ENCODE measurements around the gene SLC39A3.

SLC39A3 gene

GRCh38 chr19:2693492-2694160 lies 46.2 kb downstream of the SLC39A3 start:
- DNase-seq (ENCODE audit: low read depth, low spot score) = no peak
- Histone ChIP-seq H3K27me3 (ENCODE audit: insufficient read depth, insufficient read length) (no peaks in the 10 kb centered on the region), H3K4me1 (ENCODE audit: insufficient read depth, insufficient read length) (peaks cover 11% of the 10 kb centered on the region), H3K9ac (ENCODE audit: insufficient read length, low read depth) (no peak overlapping the region), H3K36me3 (ENCODE audit: insufficient read depth, insufficient read length, low read length) (no peaks in the 10 kb centered on the region), H3K4me3 (ENCODE audit: insufficient read length, low read depth) (no peak overlapping the region), H3K9me3 (ENCODE audit: insufficient read depth, low read length) (no peaks in the 10 kb centered on the region)
- no peak for TF ChIP-seq YY1 (IDR thresholded peaks at IDR 0.05; ENCODE audit: insufficient read depth, insufficient read length)
- TF ChIP-seq ZNF274 (IDR thresholded peaks at IDR 0.05; ENCODE audit: low read depth, low read length) = no peak
- TF ChIP-seq SUZ12 (IDR thresholded peaks at IDR 0.05; ENCODE audit: extremely low read depth, insufficient read depth, insufficient read length) = no peak

DNA sequence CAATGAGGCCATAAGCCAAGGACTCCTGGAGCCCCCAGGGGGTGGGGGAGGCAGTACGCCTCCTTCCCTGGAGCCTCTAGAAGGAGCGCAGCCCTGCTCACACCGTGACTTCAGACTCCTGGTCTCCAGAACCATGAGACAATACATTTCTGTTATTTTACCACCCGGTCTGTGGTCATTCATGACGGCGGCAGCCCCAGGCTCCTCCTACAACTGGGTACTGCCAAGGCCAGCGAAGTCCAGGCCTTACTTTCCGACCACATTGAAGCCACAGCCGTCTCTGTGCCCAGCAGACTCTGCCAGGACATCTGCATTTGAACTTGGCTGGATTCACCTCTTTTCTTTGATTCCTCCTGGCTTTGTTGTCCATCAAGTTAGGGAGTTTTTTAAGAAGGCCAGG lies 47.9 kb downstream of the SLC39A3 start:
- no peaks in the 10 kb centered on the region for H3K27me3 ChIP-seq (ENCODE audit: insufficient read depth, insufficient read length)
- H3K9me3 ChIP-seq (ENCODE audit: insufficient read depth, low read length) = no peaks in the 10 kb centered on the region
- no peak overlapping the region for H3K4me3 ChIP-seq (ENCODE audit: insufficient read length, low read depth)
- no peaks in the 10 kb centered on the region for H3K36me3 ChIP-seq (ENCODE audit: insufficient read depth, insufficient read length, low read length)
- H3K9ac ChIP-seq (ENCODE audit: insufficient read length, low read depth) = no peak overlapping the region
- TF ChIP-seq ZNF274 (IDR thresholded peaks at IDR 0.05; ENCODE audit: low read depth, low read length) (no peak), SUZ12 (IDR thresholded peaks at IDR 0.05; ENCODE audit: extremely low read depth, insufficient read depth, insufficient read length) (no peak), YY1 (IDR thresholded peaks at IDR 0.05; ENCODE audit: insufficient read depth, insufficient read length) (no peak)
- no peak for DNase-seq (ENCODE audit: low read depth, low spot score)
- H3K4me1 ChIP-seq (ENCODE audit: insufficient read depth, insufficient read length) = peaks cover 11% of the 10 kb centered on the region

DNA sequence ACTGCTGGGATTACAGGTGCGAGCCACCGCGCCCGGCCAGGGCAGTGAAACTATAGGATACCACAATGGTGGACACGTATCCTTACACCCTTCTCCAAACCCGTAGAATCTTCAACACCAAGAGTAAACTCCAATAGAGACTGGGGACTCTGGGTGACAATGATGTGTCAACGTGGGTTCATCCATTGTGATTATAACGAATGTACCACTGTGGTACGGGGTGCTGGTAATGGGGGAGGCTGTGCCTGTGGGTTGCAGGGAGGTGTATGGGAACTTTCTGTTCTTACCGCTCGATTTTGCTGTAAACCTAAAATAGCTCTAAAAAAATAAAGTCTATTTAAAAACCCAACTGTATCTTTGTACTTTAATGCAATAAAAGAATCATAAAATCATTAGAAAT lies 49.0 kb downstream of the SLC39A3 start:
- H3K36me3 ChIP-seq (ENCODE audit: insufficient read depth, insufficient read length, low read length) = no peaks in the 10 kb centered on the region
- DNase-seq (ENCODE audit: low read depth, low spot score) = no peak
- H3K9me3 ChIP-seq (ENCODE audit: insufficient read depth, low read length) = no peaks in the 10 kb centered on the region
- no peak overlapping the region for H3K9ac ChIP-seq (ENCODE audit: insufficient read length, low read depth)
- no peaks in the 10 kb centered on the region for H3K27me3 ChIP-seq (ENCODE audit: insufficient read depth, insufficient read length)
- H3K4me3 ChIP-seq (ENCODE audit: insufficient read length, low read depth) = no peak overlapping the region
- TF ChIP-seq SUZ12 (IDR thresholded peaks at IDR 0.05; ENCODE audit: extremely low read depth, insufficient read depth, insufficient read length) = no peak
- TF ChIP-seq ZNF274 (IDR thresholded peaks at IDR 0.05; ENCODE audit: low read depth, low read length) = no peak
- TF ChIP-seq YY1 (IDR thresholded peaks at IDR 0.05; ENCODE audit: insufficient read depth, insufficient read length) = no peak
- peaks cover 8% of the 10 kb centered on the region for H3K4me1 ChIP-seq (ENCODE audit: insufficient read depth, insufficient read length)

DNA sequence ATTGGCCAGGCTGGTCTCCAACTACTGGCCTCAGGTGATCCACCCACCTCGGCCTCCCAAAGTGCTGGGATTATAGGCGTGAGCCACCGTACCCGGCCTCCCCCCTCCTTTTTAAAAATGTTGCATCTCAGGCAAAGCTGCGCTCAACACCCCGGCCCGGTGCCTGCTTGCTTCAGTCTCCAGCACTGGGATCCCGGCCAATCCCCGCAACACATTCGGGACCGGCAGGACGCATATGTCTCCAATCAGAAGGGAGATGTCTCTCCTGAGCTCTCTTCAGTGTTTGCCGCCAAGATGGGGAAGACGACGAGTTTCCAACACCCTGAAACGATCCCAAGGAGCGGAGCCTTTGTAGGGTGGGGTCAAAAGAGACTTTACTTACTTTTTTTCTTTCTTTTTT lies 53.5 kb downstream of the SLC39A3 start:
- no peak overlapping the region for H3K4me3 ChIP-seq (ENCODE audit: insufficient read length, low read depth)
- no peak for DNase-seq (ENCODE audit: low read depth, low spot score)
- H3K9me3 ChIP-seq (ENCODE audit: insufficient read depth, low read length) = no peaks in the 10 kb centered on the region

GRCh38 chr19:2685204-2685704 lies 54.6 kb downstream of the SLC39A3 start:
- no peak for DNase-seq (ENCODE audit: low read depth, low spot score)
- TF ChIP-seq SUZ12 (IDR thresholded peaks at IDR 0.05; ENCODE audit: extremely low read depth, insufficient read depth, insufficient read length) = no peak
- TF ChIP-seq ZNF274 (IDR thresholded peaks at IDR 0.05; ENCODE audit: low read depth, low read length) = no peak
- TF ChIP-seq YY1 (IDR thresholded peaks at IDR 0.05; ENCODE audit: insufficient read depth, insufficient read length) = no peak
- no peaks in the 10 kb centered on the region for H3K9me3 ChIP-seq (ENCODE audit: insufficient read depth, low read length)
- no peak overlapping the region for H3K4me3 ChIP-seq (ENCODE audit: insufficient read length, low read depth)
- H3K9ac ChIP-seq (ENCODE audit: insufficient read length, low read depth) = peak overlapping the region; percentile 32
- H3K27me3 ChIP-seq (ENCODE audit: insufficient read depth, insufficient read length) = no peaks in the 10 kb centered on the region
- H3K4me1 ChIP-seq (ENCODE audit: insufficient read depth, insufficient read length) = peaks cover 4% of the 10 kb centered on the region
- H3K36me3 ChIP-seq (ENCODE audit: insufficient read depth, insufficient read length, low read length) = no peaks in the 10 kb centered on the region

More for the DNA sequence above, 53.5 kb downstream of the SLC39A3 start:
- Histone ChIP-seq H3K36me3 (ENCODE audit: insufficient read depth, insufficient read length, low read length) (no peaks in the 10 kb centered on the region), H3K4me1 (ENCODE audit: insufficient read depth, insufficient read length) (peaks cover 4% of the 10 kb centered on the region), H3K9ac (ENCODE audit: insufficient read length, low read depth) (no peak overlapping the region), H3K27me3 (ENCODE audit: insufficient read depth, insufficient read length) (no peaks in the 10 kb centered on the region)
- TF ChIP-seq SUZ12 (IDR thresholded peaks at IDR 0.05; ENCODE audit: extremely low read depth, insufficient read depth, insufficient read length) (no peak), ZNF274 (IDR thresholded peaks at IDR 0.05; ENCODE audit: low read depth, low read length) (no peak), YY1 (IDR thresholded peaks at IDR 0.05; ENCODE audit: insufficient read depth, insufficient read length) (no peak)

DNA sequence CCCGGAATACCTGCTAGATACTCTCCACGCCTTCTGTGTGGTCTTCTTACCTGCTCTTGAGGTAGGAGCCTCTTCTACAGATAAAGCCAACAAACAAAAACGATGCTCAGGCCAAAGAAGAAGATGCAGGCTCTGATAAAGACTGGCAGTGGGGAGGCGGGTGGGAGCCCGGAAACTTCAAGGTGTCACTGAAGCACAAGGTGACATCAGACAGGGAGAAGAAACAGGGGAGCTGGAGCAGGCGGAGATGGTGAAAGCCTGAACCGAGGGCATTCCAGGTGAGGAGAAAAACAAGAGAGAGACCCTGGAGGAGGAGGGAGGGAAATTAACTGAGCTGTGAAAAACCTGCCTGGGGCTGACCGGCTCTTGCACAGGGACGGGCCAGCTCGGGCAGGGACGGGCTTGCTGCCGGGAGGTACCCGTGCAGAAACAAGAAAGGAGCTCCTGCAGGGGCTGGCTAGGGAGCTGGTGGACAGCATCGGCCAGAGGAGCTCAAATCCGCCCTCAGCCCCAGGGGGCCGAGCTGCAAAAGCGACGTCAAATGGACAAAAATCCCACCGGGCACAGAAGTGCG lies 56.3 kb downstream of the SLC39A3 start:
- Histone ChIP-seq H3K9ac (ENCODE audit: insufficient read length, low read depth) (no peak overlapping the region), H3K9me3 (ENCODE audit: insufficient read depth, low read length) (no peaks in the 10 kb centered on the region)
- DNase-seq (ENCODE audit: low read depth, low spot score) = no peak

More for the DNA sequence above, 56.3 kb downstream of the SLC39A3 start:
- Histone ChIP-seq H3K4me3 (ENCODE audit: insufficient read length, low read depth) (no peak overlapping the region), H3K27me3 (ENCODE audit: insufficient read depth, insufficient read length) (no peaks in the 10 kb centered on the region), H3K4me1 (ENCODE audit: insufficient read depth, insufficient read length) (peaks cover 4% of the 10 kb centered on the region), H3K36me3 (ENCODE audit: insufficient read depth, insufficient read length, low read length) (no peaks in the 10 kb centered on the region)
- TF ChIP-seq YY1 (IDR thresholded peaks at IDR 0.05; ENCODE audit: insufficient read depth, insufficient read length) (no peak), SUZ12 (IDR thresholded peaks at IDR 0.05; ENCODE audit: extremely low read depth, insufficient read depth, insufficient read length) (no peak), ZNF274 (IDR thresholded peaks at IDR 0.05; ENCODE audit: low read depth, low read length) (no peak)

Measured in NT2/D1 (cell line).